GM23338 (cell line): Measurements from ENCODE around the gene C2orf66. TPM values are rescaled to one million over a fixed set of nuclear protein-coding genes. Genes with fewer than 3 reads are reported as not detected.

Source experiments
- ATAC-seq: fragments of 200-7000 bp; cut with Tn5 transposase; 3 replicates; pipeline ENCODE4 v1.9.1; 2020
- DNase-seq: peaks from one replicate; pipeline ENCODE4 v3.0.0-alpha.2; 2015; ENCODE audit warnings: low spot score
- H2AFZ ChIP-seq: fragments of 200-600 bp; sonication (generic); 2 replicates; pipeline ENCODE4 v1.8.0; 2016; ENCODE audit warnings: antibody characterized with exemption, mild to moderate bottlenecking, moderate library complexity
- H3F3A ChIP-seq: fragments of 200-600 bp; sonication (generic); replicated peaks from 2 replicates; pipeline ENCODE4 v1.8.0; 2017; ENCODE audit warnings: antibody characterized with exemption, mixed run types, low read depth
- H3K27ac ChIP-seq: fragments of 200-600 bp; sonication (generic); 2 replicates; pipeline ENCODE4 v1.6.1; 2016; ENCODE audit warnings: low read depth
- H3K27me3 ChIP-seq: fragments of 200-600 bp; sonication (generic); 2 replicates; pipeline ENCODE4 v1.8.0; 2016; ENCODE audit warnings: mild to moderate bottlenecking, mixed run types, moderate library complexity; ENCODE audit not compliant: insufficient read depth
- H3K36me3 ChIP-seq: fragments of 200-600 bp; sonication (generic); 2 replicates; pipeline ENCODE4 v1.8.0; 2016; ENCODE audit warnings: mild to moderate bottlenecking; ENCODE audit not compliant: insufficient read depth
- H3K4me1 ChIP-seq: fragments of 200-600 bp; sonication (generic); 2 replicates; pipeline ENCODE4 v1.8.0; 2016; ENCODE audit warnings: mild to moderate bottlenecking, moderate library complexity; ENCODE audit not compliant: insufficient read depth
- H3K4me2 ChIP-seq: fragments of 200-600 bp; sonication (generic); 2 replicates; pipeline ENCODE4 v1.7.1; 2017; ENCODE audit warnings: mixed run types
- H3K4me3 ChIP-seq: fragments of 200-600 bp; sonication (generic); 2 replicates; pipeline ENCODE4 v1.6.1; 2016; ENCODE audit warnings: mixed run types
- H3K79me2 ChIP-seq: fragments of 200-600 bp; sonication (generic); replicated peaks from 2 replicates; pipeline ENCODE4 v1.8.0; 2017; ENCODE audit warnings: mild to moderate bottlenecking; ENCODE audit not compliant: insufficient read depth
- H3K9me2 ChIP-seq: fragments of 200-600 bp; sonication (generic); 2 replicates; pipeline ENCODE4 v1.8.0; 2017; ENCODE audit not compliant: insufficient read depth
- H4K20me1 ChIP-seq: fragments of 200-600 bp; sonication (generic); replicated peaks from 2 replicates; pipeline ENCODE4 v1.8.0; 2017; ENCODE audit warnings: mild to moderate bottlenecking; ENCODE audit not compliant: insufficient read depth
- H3K27ac Mint-ChIP-seq: 2 replicates; pipeline ENCODE4 v1.8.0; 2020; ENCODE audit warnings: inconsistent platforms, mild to moderate bottlenecking, moderate library complexity, mixed read lengths
- H3K27me3 Mint-ChIP-seq: 3 replicates; pipeline ENCODE4 v1.8.0; 2022; ENCODE audit warnings: low read depth, mild to moderate bottlenecking, moderate library complexity, mixed read lengths, inconsistent platforms; ENCODE audit not compliant: insufficient read depth, poor library complexity
- H3K36me3 Mint-ChIP-seq: 3 replicates; pipeline ENCODE4 v1.8.0; 2021; ENCODE audit warnings: low read depth, mild to moderate bottlenecking, inconsistent platforms, moderate library complexity, mixed read lengths
- H3K4me1 Mint-ChIP-seq: 3 replicates; pipeline ENCODE4 v1.8.0; 2020; ENCODE audit warnings: mild to moderate bottlenecking, inconsistent platforms, mixed read lengths
- H3K4me3 Mint-ChIP-seq: 3 replicates; pipeline ENCODE4 v1.8.0; 2021; ENCODE audit warnings: moderate library complexity, mild to moderate bottlenecking, inconsistent platforms, mixed read lengths
- H3K9me3 Mint-ChIP-seq: 3 replicates; pipeline ENCODE4 v1.8.0; 2020; ENCODE audit warnings: moderate library complexity, mild to moderate bottlenecking, inconsistent platforms, mixed read lengths
- EZH2 ChIP-seq: fragments of 200-600 bp; sonication (generic); IDR thresholded peaks from one replicate; pipeline ENCODE4 v1.8.0; 2017; ENCODE audit warnings: antibody characterized with exemption, mild to moderate bottlenecking, low read depth; ENCODE audit not compliant: unreplicated experiment
- EZH2phosphoT487 ChIP-seq: fragments of 200-600 bp; sonication (generic); IDR thresholded peaks from one replicate; pipeline ENCODE4 v1.8.1; 2018; ENCODE audit warnings: antibody characterized with exemption; ENCODE audit not compliant: unreplicated experiment
- STAT1 ChIP-seq: IDR thresholded peaks from one replicate; pipeline ENCODE4 v1.6.1; 2016; ENCODE audit warnings: antibody characterized with exemption; ENCODE audit not compliant: unreplicated experiment
- ZNF331 ChIP-seq: fragments of 250-450 bp; sonication (Bioruptor Pico); IDR thresholded peaks from 2 replicates; pipeline ENCODE4 v1.5.0; 2020; ENCODE audit warnings: low read depth, mild to moderate bottlenecking, moderate library complexity
- polyA plus RNA-seq: library from polyadenylated mRNA; unstranded; fragments of >200 nt; fragmentation: Nextera tagmentation; extraction: Ambion mirVana; gene quantifications from 2 replicates; pipeline ENCODE4 v1.2.1, GENCODE V29; 2016
- total RNA-seq: library from RNA; depleted of rRNA; stranded (reverse); fragments of >200 nt; shearing (Covaris generic); gene quantifications from 2 replicates; pipeline ENCODE4 v1.2.3, GENCODE V29; 2014
- TF ChIP-seq, protein P1 (sequence below), 2 experiments: fragments of 200-600 bp in 1 of 2; sonication (generic) in 1 of 2; conservative IDR thresholded peaks; 2 replicates each; pipeline versions ENCODE4 v1.5.1 to v1.6.1; 2016 to 2017; ENCODE audit warnings: antibody characterized with exemption in 2 of 2, low read depth in 2 of 2, mild to moderate bottlenecking in 2 of 2, moderate library complexity in 1 of 2
- TF ChIP-seq, protein P2 (sequence below): IDR thresholded peaks from one replicate; pipeline ENCODE4 v1.6.1; 2018; ENCODE audit warnings: antibody characterized with exemption; ENCODE audit not compliant: unreplicated experiment

The C2orf66 gene
- total and polyA plus RNA-seq, 2 experiments from 2014 or later: not detected

DNA sequence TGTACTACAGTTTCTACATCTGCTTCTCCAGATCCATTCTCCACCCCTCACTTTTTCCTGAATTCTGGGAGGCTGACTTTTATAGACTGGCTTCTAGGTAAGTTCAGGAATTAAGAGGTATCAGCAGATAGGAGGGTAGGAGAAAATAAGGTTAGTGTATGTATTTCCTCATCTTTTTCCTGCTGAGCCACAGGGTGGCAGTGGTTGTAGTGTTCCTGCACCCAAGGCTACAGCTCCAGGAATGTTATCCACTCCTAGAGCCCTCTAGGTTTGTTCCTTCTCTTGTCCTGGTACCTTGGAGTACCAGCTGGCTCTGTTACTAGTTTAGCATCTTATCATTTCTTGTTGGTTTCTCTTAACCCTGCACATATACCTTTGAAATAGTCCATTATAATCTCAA is 40.7 kb upstream of the C2orf66 start:
- Histone ChIP-seq H3K36me3 (no peaks in the 10 kb centered on the region), H3K4me1 (no peaks in the 10 kb centered on the region), H4K20me1 (no peaks in the 10 kb centered on the region; the same call in 1 of the 2 replicates), H3K9me2 (no peaks in the 10 kb centered on the region), H3K4me3 (no peak overlapping the region), H3F3A (no peaks in the 10 kb centered on the region), H3K79me2 (no peaks in the 10 kb centered on the region), H3K27me3 (no peaks in the 10 kb centered on the region), H3K27ac (0 out of 2 replicates have a peak overlapping the region, but pooled peaks have one; percentile 51), H3K4me2 (no peak overlapping the region), H2AFZ (no peak overlapping the region)
- no peak for TF ChIP-seq ZNF331 (CRISPR knock-in tag)
- TF ChIP-seq, protein P1, sequence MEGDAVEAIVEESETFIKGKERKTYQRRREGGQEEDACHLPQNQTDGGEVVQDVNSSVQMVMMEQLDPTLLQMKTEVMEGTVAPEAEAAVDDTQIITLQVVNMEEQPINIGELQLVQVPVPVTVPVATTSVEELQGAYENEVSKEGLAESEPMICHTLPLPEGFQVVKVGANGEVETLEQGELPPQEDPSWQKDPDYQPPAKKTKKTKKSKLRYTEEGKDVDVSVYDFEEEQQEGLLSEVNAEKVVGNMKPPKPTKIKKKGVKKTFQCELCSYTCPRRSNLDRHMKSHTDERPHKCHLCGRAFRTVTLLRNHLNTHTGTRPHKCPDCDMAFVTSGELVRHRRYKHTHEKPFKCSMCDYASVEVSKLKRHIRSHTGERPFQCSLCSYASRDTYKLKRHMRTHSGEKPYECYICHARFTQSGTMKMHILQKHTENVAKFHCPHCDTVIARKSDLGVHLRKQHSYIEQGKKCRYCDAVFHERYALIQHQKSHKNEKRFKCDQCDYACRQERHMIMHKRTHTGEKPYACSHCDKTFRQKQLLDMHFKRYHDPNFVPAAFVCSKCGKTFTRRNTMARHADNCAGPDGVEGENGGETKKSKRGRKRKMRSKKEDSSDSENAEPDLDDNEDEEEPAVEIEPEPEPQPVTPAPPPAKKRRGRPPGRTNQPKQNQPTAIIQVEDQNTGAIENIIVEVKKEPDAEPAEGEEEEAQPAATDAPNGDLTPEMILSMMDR (conservative IDR thresholded peaks at IDR 0.05; ENCODE audit: low read depth in 2 of 2): peak; percentile 38 to 66
- Mint-ChIP-seq H3K9me3 (no peaks in the 10 kb centered on the region), H3K4me3 (no peak overlapping the region), H3K36me3 (peaks cover 6% of the 10 kb centered on the region; the same call in 2 of the 3 replicates), H3K27me3 (no peaks in the 10 kb centered on the region), H3K4me1 (no peaks in the 10 kb centered on the region), H3K27ac (no peak overlapping the region)
- ATAC-seq (peak; percentile 94), DNase-seq (peak; percentile 58)

- Histone ChIP-seq H3K4me3 (no peak overlapping the region), H3F3A (no peaks in the 10 kb centered on the region), H3K9me2 (no peaks in the 10 kb centered on the region), H3K27me3 (no peaks in the 10 kb centered on the region), H2AFZ (no peak overlapping the region), H3K4me1 (no peaks in the 10 kb centered on the region), H3K36me3 (no peaks in the 10 kb centered on the region; the same call in 1 of the 2 replicates), H3K4me2 (no peak overlapping the region), H4K20me1 (no peaks in the 10 kb centered on the region; the same call in 1 of the 2 replicates), H3K79me2 (no peaks in the 10 kb centered on the region), H3K27ac (no peak overlapping the region)
- Mint-ChIP-seq H3K4me1 (no peaks in the 10 kb centered on the region), H3K36me3 (peaks cover 19% of the 10 kb centered on the region; the same call in 2 of the 3 replicates), H3K9me3 (no peaks in the 10 kb centered on the region), H3K27me3 (no peaks in the 10 kb centered on the region), H3K27ac (no peak overlapping the region), H3K4me3 (no peak overlapping the region)
- no peak for ATAC-seq
- no peak for DNase-seq
- no peak for TF ChIP-seq STAT1
- TF ChIP-seq, protein P2, sequence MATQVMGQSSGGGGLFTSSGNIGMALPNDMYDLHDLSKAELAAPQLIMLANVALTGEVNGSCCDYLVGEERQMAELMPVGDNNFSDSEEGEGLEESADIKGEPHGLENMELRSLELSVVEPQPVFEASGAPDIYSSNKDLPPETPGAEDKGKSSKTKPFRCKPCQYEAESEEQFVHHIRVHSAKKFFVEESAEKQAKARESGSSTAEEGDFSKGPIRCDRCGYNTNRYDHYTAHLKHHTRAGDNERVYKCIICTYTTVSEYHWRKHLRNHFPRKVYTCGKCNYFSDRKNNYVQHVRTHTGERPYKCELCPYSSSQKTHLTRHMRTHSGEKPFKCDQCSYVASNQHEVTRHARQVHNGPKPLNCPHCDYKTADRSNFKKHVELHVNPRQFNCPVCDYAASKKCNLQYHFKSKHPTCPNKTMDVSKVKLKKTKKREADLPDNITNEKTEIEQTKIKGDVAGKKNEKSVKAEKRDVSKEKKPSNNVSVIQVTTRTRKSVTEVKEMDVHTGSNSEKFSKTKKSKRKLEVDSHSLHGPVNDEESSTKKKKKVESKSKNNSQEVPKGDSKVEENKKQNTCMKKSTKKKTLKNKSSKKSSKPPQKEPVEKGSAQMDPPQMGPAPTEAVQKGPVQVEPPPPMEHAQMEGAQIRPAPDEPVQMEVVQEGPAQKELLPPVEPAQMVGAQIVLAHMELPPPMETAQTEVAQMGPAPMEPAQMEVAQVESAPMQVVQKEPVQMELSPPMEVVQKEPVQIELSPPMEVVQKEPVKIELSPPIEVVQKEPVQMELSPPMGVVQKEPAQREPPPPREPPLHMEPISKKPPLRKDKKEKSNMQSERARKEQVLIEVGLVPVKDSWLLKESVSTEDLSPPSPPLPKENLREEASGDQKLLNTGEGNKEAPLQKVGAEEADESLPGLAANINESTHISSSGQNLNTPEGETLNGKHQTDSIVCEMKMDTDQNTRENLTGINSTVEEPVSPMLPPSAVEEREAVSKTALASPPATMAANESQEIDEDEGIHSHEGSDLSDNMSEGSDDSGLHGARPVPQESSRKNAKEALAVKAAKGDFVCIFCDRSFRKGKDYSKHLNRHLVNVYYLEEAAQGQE: no peak
- TF ChIP-seq EZH2: no peak
- no peak for TF ChIP-seq ZNF331 (CRISPR knock-in tag)
- no peak for TF ChIP-seq EZH2phosphoT487
Observed at GRCh38 chr2:196846295-196846694, 37.1 kb upstream of the C2orf66 start.
